GM12872 (cell line): ENCODE data around the gene NCBP2.

Experiments
- CTCF ChIP-seq: IDR thresholded peaks from 3 replicates; pipeline ENCODE4 v1.5.1; 2011; ENCODE audit warnings: low read depth, mild to moderate bottlenecking, low read length, moderate library complexity; ENCODE audit not compliant: insufficient read depth

The NCBP2 gene

GRCh38 chr3:196974661-196975060 lies 32.3 kb upstream of the NCBP2 start:
- TF ChIP-seq CTCF, result no peak

- no peak for TF ChIP-seq CTCF
Observed at GRCh38 chr3:196971094-196971698, 28.9 kb upstream of the NCBP2 start.

- no peak for TF ChIP-seq CTCF
Observed at GRCh38 chr3:196970547-196971093, 28.3 kb upstream of the NCBP2 start.

- TF ChIP-seq CTCF, result peak; percentile 69
Observed at GRCh38 chr3:196969660-196970546, 27.6 kb upstream of the NCBP2 start.

- TF ChIP-seq CTCF, result no peak
Observed at GRCh38 chr3:196969134-196969659, 26.9 kb upstream of the NCBP2 start.

- TF ChIP-seq CTCF, result no peak
Observed at GRCh38 chr3:196968233-196969133, 26.2 kb upstream of the NCBP2 start, which contains the start of gene PIGZ. PIGZ (minus strand) TSS chr3:196968833; CDS start chr3:196952031, 16,802 bp downstream.
